PFSK-1 (cell line): ENCODE data around the gene TNS4.

Experiments
- FOXP2 ChIP-seq: optimal IDR thresholded peaks from 2 replicates; pipeline ENCODE3; 2011; ENCODE audit warnings: borderline replicate concordance, control low read depth, inconsistent platforms; ENCODE audit not compliant: insufficient read depth; ENCODE audit errors: extremely low read length, extremely low read depth
- POLR2AphosphoS5 ChIP-seq: IDR thresholded peaks from 2 replicates; pipeline ENCODE4 v1.6.1; 2012; ENCODE audit warnings: low read depth, mild to moderate bottlenecking, control low read depth, low read length, moderate library complexity
- REST ChIP-seq, 2 experiments: IDR thresholded peaks; 2 replicates each; pipeline versions ENCODE4 v1.6.1 to v1.8.0; 2011 to 2012; ENCODE audit warnings: low read depth in 2 of 2, low read length in 2 of 2, control low read depth in 1 of 2, inconsistent platforms in 1 of 2, mild to moderate bottlenecking in 1 of 2, moderate library complexity in 1 of 2; ENCODE audit not compliant: insufficient read depth in 1 of 2
- SIN3A ChIP-seq: IDR thresholded peaks from 2 replicates; pipeline ENCODE4 v1.6.1; 2012; ENCODE audit warnings: mild to moderate bottlenecking, low read length, moderate library complexity, borderline replicate concordance; ENCODE audit not compliant: insufficient read depth
- TAF1 ChIP-seq: IDR thresholded peaks from 2 replicates; pipeline ENCODE4 v1.6.1; 2012; ENCODE audit warnings: low read length, control low read depth, borderline replicate concordance; ENCODE audit not compliant: insufficient read depth

DNA sequence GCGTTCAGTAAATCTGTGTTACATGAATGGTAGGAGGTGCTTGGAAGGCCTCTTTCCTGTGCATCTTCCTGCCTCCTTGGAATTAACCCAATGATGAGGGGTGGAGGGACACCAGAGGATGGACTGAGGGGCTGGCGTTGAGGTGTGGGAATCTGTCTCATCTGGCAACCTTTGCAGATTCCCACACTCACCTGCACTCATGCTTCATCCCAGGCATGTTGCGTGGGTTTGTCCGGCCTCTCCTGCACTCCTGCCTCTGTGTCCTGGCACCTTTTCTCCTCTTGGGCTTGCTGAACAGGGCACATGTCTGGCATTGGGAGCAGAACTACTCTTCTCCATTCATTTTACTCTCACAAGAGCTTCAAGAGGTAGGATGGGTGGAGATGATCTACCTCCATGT, 61.3 kb downstream of the TNS4 start:
- no peak for TF ChIP-seq POLR2AphosphoS5
- no peak for TF ChIP-seq REST (IDR thresholded peaks at IDR 0.05; ENCODE audit: insufficient read depth in 1 of 2, low read depth in 2 of 2, low read length in 2 of 2)
- no peak for TF ChIP-seq FOXP2
- no peak for TF ChIP-seq TAF1
- no peak for TF ChIP-seq SIN3A
